OCI-LY7 (cell line): ENCODE data around the gene MACROD1.

Experiments used
- EZH2phosphoT487 ChIP-seq: fragments of 200-600 bp; sonication (generic); IDR thresholded peaks from 2 replicates; pipeline ENCODE4 v1.6.1; 2018; ENCODE audit warnings: low read depth, borderline replicate concordance, mild to moderate bottlenecking, mixed run types, antibody characterized with exemption, low read length, moderate library complexity, mixed read lengths
- TF ChIP-seq, protein P1 (sequence below): fragments of 200-600 bp; sonication (generic); conservative IDR thresholded peaks from 2 replicates; pipeline ENCODE4 v1.5.1; 2014; ENCODE audit warnings: mild to moderate bottlenecking, antibody characterized with exemption, low read length, moderate library complexity, mixed read lengths

DNA sequence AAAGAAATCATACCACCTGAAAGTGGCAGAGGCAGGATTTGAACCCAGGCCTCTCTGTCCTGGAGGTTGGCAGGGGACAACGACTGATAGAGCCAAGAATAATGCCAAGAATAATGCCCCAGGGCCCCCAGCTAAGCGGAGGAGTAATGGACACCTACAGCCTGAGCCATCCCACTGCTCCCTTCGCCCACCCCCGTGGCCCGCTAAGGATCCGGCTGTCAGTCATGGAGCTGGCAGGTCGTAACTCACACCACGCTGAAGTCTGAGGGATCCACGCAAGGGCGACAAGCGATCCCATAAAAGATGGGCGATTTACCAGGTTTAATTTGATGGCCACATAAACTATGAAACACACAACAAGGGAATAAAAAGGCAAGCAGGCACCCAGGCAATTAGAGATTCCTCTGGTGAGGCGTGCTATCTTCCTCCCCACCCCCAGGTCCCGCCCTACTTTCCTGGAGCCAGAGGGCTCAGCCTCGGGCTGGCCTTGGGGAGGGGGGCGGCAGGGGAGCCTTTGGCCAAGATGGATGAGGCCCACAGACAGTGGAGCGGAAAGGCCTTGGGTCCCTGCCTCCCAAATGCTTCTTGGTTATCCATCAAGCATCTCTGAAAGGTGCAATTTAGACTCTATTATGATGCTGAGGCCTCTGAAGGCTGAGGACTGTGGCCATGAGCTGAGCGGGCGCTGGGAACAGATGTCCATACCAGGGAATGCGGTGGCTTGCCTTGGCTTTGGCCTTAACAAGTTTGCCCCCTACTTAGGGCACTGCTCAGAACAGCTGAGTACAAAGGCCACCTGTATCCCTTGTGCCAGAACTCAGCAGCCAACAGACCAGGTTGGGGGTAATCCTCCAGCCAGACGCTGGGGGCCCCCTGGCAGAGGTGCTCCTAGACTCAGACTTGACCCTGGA is 55.2 kb downstream of the MACROD1 start:
- TF ChIP-seq, protein P1, sequence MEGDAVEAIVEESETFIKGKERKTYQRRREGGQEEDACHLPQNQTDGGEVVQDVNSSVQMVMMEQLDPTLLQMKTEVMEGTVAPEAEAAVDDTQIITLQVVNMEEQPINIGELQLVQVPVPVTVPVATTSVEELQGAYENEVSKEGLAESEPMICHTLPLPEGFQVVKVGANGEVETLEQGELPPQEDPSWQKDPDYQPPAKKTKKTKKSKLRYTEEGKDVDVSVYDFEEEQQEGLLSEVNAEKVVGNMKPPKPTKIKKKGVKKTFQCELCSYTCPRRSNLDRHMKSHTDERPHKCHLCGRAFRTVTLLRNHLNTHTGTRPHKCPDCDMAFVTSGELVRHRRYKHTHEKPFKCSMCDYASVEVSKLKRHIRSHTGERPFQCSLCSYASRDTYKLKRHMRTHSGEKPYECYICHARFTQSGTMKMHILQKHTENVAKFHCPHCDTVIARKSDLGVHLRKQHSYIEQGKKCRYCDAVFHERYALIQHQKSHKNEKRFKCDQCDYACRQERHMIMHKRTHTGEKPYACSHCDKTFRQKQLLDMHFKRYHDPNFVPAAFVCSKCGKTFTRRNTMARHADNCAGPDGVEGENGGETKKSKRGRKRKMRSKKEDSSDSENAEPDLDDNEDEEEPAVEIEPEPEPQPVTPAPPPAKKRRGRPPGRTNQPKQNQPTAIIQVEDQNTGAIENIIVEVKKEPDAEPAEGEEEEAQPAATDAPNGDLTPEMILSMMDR: no peak
- TF ChIP-seq EZH2phosphoT487: no peak
